ENCODE measurements around the gene FADS2.

Gene FADS2

GRCh38 chr11:61851113-61851899 lies 23.2 kb downstream of the FADS2 start:
- DNase-seq = no peak

GRCh38 chr11:61851900-61852295 lies 23.8 kb downstream of the FADS2 start:
- no peak for DNase-seq

- DNase-seq = no peak
These were observed 25.6 kb downstream of the FADS2 start for GRCh38 chr11:61853698-61854169.

GRCh38 chr11:61854206-61854895 lies 26.3 kb downstream of the FADS2 start:
- DNase-seq = no peak

GRCh38 chr11:61854966-61855714 lies 27.0 kb downstream of the FADS2 start:
- no peak for DNase-seq

GRCh38 chr11:61855939-61856680 lies 28.0 kb downstream of the FADS2 start:
- DNase-seq = no peak

GRCh38 chr11:61860054-61860903 lies 32.2 kb downstream of the FADS2 start:
- DNase-seq = no peak

GRCh38 chr11:61861634-61862033 lies 33.5 kb downstream of the FADS2 start:
- DNase-seq = no peak

GRCh38 chr11:61862714-61863547 lies 34.8 kb downstream of the FADS2 start:
- no peak for DNase-seq

GRCh38 chr11:61863548-61864081 lies 35.5 kb downstream of the FADS2 start:
- no peak for DNase-seq

GRCh38 chr11:61864814-61865775 lies 37.0 kb downstream of the FADS2 start:
- DNase-seq = no peak

- no peak for DNase-seq
These were observed 38.3 kb downstream of the FADS2 start for GRCh38 chr11:61866231-61866957.

GRCh38 chr11:61866958-61867343 lies 38.9 kb downstream of the FADS2 start:
- no peak for DNase-seq

GRCh38 chr11:61868571-61869428 lies 40.7 kb downstream of the FADS2 start:
- no peak for DNase-seq

- no peak for DNase-seq
These were observed 41.3 kb downstream of the FADS2 start for GRCh38 chr11:61869429-61869707.

- no peak for DNase-seq
These were observed 41.8 kb downstream of the FADS2 start for GRCh38 chr11:61869708-61870451.

- DNase-seq = no peak
These were observed 42.5 kb downstream of the FADS2 start for GRCh38 chr11:61870541-61871031.
